ENCODE measurements around the gene KIF16B. TPM values are rescaled to one million over a fixed set of nuclear protein-coding genes. Genes with fewer than 3 reads are reported as not detected.

KIF16B gene
- total RNA-seq, 1 donor from 2014 or later: 9.6 TPM

DNA sequence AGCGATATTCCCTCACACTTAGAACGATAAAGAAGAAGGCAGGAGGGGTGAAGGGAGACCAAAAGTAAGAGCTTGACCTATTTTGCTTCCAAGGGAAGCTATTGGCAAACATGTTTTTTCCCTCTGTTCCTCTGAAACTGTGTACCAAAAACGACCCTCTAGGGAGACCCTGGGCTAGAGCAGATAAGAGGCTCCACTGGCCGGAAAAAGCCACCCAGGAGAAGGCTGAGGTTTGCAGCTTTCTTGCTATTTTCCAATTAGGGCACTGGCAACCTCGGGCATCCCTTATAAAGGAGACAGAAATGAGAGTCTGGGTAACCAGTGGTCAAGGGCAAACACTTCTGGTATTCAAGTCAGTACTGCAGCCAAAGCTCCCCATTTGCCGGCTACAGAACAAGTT is 168.0 kb downstream of the KIF16B start:
- intact Hi-C loops (cut with micrococcal nuclease): no loop called here

DNA sequence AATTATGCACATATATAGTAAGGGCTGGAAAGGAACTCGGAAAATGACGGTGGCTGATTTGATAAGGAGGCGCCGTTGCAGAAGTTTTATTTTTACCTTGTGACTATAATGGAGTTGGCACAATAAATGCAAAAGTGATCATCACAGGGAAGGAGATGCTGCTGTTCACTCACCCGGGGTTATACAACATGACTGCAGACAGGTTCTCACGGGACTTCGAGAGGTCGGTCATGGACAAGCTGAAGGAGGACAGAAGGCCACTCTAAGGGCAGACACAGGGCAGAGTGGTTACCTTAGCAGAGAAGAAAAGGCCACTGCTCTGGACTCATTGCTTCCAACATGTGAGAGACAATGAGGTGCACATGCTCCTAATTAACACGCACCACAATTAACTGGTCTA is 168.6 kb downstream of the KIF16B start:
- intact Hi-C loops (cut with micrococcal nuclease): no loop called here

DNA sequence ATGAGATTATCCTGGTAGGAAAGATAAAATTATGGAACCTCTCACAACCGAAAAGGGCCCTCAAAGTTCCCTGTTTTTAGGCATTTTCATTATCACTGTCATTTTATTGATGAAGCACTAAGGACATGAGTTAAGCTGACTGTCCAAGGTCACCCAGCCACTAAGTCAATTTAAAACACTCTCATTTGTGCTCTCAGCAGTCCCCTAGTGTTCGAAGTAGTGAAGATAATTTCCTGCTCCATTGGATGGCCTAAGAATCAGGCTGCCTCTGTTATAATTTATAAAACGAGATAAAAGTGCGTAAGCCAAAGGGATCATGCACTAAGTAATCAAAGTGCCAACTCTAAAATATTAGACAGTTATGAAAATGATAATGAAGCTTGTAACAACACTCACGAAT is 169.1 kb downstream of the KIF16B start:
- intact Hi-C loops (cut with micrococcal nuclease): no loop called here

DNA sequence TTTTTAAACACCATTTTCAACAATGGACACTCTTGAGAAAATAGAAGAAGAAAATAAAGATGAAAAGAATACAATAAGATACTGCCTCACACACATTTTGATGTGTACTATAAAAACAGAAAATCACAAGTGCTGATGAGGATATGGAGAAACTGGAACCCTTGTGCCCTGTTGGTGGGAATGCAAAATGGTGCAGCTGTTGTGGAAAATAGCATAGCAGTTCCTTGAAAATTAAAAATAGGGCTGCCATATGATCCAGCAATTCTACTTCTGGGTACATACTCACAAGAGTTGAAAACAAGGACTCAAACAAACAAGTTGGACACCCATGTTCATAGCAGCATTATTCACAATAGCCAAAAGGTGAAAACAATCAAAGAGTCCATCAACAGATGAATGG is 173.0 kb downstream of the KIF16B start:
- intact Hi-C loops (cut with micrococcal nuclease): no loop called here

GRCh38 chr20:16399801-16400200 is 173.4 kb downstream of the KIF16B start:
- intact Hi-C loops (cut with micrococcal nuclease): no loop called here

- intact Hi-C loops (cut with micrococcal nuclease): no loop called here
These were observed 176.2 kb downstream of the KIF16B start for GRCh38 chr20:16397086-16397485.

DNA sequence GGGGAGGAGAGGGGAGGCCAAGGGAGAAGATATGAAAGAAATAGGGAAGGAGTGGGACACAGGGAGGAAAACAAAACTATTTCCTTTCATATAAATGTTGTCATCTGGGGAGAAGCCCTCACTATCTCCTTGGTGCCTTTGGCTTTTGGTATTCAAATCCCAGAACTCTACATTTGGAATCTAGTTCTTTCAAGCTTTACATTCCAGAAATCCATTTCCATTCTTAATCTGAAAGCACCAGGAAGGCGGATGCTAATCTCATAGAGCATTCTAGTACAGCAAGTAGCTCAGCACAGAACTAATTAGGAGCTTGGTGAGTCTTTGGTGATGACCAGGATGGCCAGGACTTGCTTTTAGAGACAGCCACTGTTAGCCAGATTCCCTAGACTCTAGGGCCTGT is 177.9 kb downstream of the KIF16B start:
- intact Hi-C loops (cut with micrococcal nuclease): no loop called here

DNA sequence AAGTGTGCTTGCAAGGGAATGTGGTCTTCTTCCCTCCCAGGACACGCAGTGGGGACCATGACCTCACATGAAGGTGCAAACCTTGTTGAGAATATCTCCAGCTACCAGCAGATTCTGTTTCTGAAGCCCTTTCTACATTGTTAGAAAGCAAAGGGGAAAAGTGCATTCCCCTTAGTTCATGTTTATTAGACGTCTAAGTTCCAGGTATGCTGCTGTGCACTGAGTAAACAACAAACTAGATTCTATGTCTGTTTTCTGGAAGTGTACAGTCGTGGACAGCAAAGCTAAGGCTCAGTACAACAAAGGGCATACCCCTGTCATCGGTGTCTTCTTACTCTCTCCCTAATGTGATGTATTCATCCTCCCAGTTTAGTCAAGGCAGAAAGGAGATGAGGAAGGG is 178.5 kb downstream of the KIF16B start:
- intact Hi-C loops (cut with micrococcal nuclease): no loop called here

- intact Hi-C loops (cut with micrococcal nuclease): no loop called here
These were observed 179.4 kb downstream of the KIF16B start for GRCh38 chr20:16393836-16394235.

DNA sequence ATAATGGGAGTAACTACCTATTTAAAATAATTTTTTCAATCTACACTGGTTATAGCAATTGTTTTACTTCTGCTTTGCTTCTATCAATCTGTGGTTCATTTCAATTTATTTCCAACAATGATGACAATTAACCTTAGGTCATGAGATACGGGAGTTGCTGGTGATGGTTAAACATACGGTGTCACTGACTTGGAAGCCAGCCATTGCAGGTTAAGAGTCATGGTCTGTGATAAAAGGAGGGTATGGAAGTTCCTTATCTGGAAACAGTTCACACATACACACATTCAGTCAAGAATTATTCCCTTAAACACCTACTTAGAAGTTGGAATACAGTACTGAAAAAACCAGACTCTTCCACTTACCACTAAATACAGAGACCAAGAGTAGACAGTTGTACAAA is 180.0 kb downstream of the KIF16B start:
- intact Hi-C loops (cut with micrococcal nuclease): no loop called here

DNA sequence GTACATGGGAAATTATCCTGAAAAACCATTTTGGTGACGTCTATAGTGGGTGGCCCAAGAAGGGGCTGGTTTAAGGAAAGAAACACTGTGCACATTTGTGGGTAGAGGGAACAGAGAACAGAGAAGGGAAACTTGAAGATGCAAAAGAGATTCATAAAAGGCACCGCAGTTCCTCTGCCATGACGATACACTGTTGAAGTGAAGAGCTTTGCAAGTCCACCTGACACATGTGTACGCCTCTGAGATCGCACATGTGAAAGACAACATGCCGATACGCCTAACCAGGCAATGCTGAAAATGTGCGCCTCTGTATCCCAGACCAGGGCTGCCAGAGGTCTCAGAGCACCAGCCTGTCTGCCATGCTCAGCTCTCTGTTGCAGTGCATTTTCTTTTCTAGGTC is 180.9 kb downstream of the KIF16B start:
- intact Hi-C loops (cut with micrococcal nuclease): no loop called here

DNA sequence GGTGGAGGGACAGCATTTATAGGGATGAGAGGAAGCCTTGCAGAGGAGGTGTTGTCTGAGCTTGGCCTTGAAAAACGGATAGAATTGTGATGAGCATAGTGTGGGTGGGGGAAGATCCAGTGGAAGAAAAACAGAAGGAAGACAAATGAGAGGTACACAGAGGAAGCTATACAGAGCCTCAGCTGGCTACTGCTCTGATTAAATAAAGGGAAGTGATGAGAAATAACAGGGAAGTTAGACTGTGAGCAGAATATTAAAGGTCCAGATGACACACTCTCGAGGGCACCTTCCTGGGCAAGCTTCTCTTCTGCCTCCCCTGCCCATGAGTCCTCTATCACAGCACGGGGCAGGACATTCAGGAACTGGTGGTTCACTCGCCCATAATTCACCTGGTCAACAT is 182.3 kb downstream of the KIF16B start:
- intact Hi-C loops (cut with micrococcal nuclease): no loop called here

DNA sequence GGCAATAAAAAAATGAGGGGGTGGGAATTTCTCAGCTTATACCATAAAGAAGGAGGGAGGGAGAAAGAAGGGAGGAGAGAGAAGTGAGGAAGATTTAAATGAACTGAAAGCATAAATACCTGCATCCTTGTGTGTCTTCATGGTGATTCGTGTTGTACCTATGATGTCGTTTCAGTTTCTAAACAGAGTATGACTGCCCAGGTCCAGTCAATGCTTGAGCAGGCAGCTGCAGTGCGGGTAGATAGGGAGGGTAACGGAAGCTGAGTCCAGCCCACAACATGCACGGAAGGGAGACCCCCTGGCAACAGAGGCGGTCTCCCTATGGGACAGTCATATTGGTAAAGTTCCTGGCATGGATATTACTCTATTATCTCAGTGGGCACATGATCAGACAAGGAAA is 184.5 kb downstream of the KIF16B start:
- intact Hi-C loops (cut with micrococcal nuclease): no loop called here

DNA sequence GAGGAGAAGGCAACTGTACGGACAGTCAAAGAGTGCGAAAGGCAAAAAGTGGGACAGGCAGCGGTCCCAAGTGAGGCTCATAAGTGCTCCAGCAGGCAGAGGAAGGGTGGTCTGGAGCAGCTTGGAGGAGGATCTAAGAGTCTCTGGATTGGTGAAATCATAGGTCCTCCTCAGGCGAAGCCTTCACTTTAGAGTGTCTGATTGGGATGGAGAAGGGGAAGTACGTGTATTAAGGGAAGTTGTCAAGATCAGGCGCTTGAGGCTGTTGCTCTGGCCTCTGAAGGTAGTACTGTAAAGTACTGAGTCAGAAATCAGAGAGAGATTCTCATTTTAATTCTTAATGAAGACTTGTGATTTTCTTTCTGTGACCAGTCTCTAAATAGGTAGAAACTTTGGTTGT is 185.6 kb downstream of the KIF16B start:
- intact Hi-C loops (cut with micrococcal nuclease): no loop called here

DNA sequence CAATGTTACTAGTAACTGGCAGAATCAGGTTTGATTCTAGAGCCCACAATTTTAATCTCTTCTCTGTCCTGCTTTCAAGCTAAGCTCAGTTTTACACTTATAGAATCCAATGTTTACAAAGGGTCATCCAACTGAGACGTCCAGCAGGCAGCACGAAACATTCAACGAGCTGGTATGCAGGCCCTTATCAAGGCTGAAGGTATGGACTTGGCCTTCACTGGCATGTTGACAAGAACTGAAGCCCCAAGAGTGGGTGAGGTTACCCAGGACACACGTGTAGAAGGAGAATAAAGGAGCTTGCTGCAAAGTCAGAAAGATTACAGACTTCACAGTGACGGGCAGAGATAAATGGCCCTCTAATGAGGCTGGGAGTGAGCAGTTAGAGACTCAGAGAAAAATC is 187.4 kb downstream of the KIF16B start:
- intact Hi-C loops (cut with micrococcal nuclease): no loop called here

DNA sequence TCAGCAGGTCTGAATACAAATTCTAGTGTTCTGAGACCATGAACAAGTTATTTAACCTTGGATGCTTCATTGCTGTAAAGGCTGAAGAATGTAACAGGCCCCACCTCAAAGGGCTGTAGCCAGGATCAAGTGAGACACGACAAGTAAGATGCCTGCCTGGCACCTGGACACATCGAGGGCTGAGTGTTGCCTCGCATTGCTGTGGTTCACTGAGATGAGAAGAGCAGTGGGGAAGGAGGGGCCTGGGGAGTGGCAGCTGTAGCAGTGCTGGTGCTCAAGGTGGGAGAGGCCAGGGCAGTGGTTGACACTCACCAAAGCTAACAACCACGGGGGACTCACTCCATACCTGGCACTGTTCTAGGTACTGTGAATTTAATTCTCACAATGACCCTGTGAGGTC is 187.8 kb downstream of the KIF16B start:
- intact Hi-C loops (cut with micrococcal nuclease): no loop called here

GRCh38 chr20:16381444-16381843 is 191.8 kb downstream of the KIF16B start:
- intact Hi-C loops (cut with micrococcal nuclease): no loop called here

- intact Hi-C loops (cut with micrococcal nuclease): no loop called here
These were observed 194.4 kb downstream of the KIF16B start for GRCh38 chr20:16378712-16379370.

GRCh38 chr20:16378122-16378521 is 195.1 kb downstream of the KIF16B start:
- intact Hi-C loops (cut with micrococcal nuclease): no loop called here

- intact Hi-C loops (cut with micrococcal nuclease): no loop called here
These were observed 203.8 kb downstream of the KIF16B start for GRCh38 chr20:16369441-16369840.

GRCh38 chr20:16368645-16369292 is 204.5 kb downstream of the KIF16B start:
- intact Hi-C loops (cut with micrococcal nuclease): no loop called here

DNA sequence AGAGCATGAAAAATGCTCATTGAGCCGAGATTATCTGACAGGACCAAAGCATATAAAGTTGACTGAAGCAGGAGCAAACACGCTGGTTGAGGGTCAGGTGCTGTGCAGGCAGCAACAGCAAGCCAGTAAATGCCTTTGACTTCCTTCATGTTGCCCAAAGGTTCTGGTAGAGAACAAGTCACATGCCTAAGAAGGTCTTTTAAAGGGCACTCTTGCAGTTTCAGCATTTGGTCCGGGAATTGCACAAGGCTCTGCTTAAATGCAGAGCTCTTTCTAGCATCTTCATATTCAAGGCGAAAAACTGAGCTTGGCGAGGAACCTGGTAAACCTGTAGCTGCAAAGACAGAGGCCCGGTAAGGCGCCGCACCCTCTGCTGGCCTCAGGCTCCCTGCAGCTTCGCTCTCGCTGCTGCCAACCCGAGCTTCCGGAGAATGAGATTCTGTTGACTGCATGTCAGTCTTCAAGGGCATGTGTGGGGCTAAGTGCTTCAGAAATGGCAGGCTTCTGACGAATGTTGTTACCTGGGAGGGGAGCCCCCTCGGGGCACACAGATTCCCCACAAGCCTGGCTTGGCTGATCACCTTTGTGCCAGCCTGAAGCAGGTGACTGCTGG is 205.2 kb downstream of the KIF16B start:
- intact Hi-C loops (cut with micrococcal nuclease): no loop called here

DNA sequence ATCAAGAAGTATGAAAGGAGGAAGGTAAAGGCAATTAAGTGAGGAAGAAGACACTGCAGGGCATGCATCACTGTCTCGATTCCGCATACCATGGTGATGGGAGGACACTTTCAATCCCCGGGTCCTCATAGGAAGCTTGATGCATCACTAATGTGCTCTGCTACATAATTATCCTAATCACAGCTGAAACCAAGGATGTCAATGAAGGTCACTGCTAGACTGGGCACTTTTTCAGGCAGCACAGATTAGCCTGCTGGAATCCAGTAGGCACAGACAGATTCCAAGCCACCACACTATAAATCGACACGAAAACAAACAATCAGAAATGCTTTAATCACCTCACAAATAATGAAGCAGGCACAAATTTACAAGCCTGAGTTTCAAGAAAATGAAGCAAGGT is 206.7 kb downstream of the KIF16B start:
- intact Hi-C loops (cut with micrococcal nuclease): no loop called here

Measured in T-helper 1 cell treated with Interleukin-12 subunit alpha and Interleukin-12 subunit beta and Interleukin-4 antibody, amounts not matched to agents 30 ng/mL and 1 ng/mL, for 36 hours (primary cell).